ENCODE measurements around the gene AANAT.

AANAT gene

DNA sequence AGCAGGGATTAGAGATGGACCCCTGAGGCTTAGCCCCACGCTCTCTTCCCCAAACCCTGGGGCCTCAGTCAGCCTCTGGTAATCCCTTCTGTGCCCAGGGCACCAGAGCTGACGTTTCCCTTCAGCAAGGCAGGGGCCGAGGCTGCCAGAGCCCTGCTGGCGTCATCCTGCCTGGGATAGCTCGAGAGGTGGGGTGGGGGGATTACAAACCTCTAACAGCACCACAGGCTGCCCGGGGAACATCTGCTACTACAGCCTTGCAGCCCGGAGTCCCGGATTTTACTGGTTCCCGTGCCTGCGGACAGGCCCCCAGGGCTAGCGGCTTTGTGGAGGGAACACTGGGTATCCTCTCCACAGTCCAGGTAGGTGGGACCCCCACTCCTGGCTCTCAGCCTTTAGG is at the start of gene AANAT:
TSS of gene AANAT (plus strand) at position 238 of the 400 bp plus-strand sequence. CDS start 1,144 bp downstream, outside the sequence.
- H3K27me3 ChIP-seq = no peaks in the 10 kb centered on the region
- peaks cover 16 to 42% (median 31%) of the 10 kb centered on the region in 11 experiments for H3K36me3 ChIP-seq
- H3K4me1 ChIP-seq = peaks cover 20 to 51% (median 39%) of the 10 kb centered on the region in 10 experiments
- H3K4me2 ChIP-seq = peak within 1 kb of the TSS; percentile 26 to 65 (median 46); a peak in 20 of 22 replicates
- H3K9me3 ChIP-seq (replicated peaks in 1 of 11) = no peaks in the 10 kb centered on the region
- no peak for TF ChIP-seq Cebpa-rat (IDR thresholded peaks at IDR 0.05)
- H3K9ac ChIP-seq = peak within 1 kb of the TSS in 5 of 11 experiments; percentile 5 to 41 (median 15); a peak in 4 of 22 replicates
- no peak within 1 kb of the TSS for H3K27ac ChIP-seq
- H4K20me1 ChIP-seq = peaks cover 0 to 34% (median 0%) of the 10 kb centered on the region in 11 experiments; a peak in 4 of 22 replicates
- H3K4me3 ChIP-seq = no peak within 1 kb of the TSS

DNA sequence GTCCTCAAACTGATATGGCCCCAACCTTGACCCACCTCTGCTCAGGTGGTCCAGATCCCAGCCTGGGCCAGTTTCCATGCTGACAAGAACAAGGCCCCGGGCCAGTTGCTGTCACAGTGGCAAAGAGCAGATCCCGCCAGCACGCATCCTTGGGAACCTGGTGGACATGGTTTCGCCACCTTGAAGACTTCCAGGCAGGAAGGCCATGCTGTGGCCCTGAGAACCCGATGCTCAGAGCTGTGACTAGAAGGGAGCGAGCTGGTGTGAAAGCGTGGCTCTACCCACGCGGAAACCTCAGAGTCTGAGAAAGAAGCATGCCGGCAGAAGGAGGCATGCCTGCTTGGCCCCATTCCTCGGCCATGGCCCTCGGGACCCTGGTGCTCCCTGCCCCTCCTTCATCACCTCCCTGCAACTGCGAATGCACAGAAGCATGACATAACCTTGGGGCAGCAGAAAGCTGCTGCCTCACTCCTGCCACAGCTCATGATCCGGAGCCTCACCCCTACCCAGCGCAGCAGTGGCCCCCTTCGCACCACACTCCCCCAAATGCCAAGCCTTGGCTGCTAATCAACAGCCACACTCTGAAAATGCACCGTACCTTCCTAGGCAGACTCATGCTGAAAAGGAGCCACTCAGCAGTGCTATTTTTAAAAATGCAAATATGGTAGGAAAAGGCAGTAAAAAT is 47.7 kb upstream of the AANAT start:
- H3K9ac ChIP-seq = peak overlapping the region in 3 of 11 experiments; percentile 3 to 55 (median 33); a peak in 3 of 22 replicates

DNA sequence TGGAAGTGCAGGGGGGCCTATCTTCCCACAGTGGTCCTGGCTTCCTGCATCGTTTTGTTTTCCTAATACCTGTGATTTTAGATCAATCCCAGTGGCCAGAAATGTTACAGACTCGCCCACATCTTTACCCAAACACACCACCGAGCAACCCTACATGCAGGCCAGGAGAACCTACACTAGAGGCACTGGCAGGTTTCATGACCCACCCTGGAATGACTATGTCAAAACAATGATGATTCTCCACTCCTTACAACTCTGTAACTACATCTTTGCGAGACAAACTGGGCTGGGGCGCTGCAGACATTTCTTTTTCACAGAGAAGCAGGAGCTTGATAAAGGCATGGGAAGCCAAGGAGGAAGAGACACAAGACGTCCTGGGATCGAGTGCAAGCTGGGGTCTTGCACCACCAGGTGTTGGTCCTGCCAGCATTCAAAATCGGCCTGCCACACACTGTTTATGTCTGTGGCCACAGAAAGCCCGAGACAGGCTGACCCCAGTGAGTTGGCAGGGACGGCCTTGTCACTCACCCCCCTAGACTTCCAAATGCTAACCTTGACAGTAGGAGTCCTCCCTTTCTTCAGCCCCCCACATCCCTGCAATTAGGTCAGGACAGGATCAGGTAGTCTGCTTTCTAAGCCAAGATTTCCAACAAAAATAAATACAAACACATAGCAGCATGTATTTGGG is 46.9 kb upstream of the AANAT start:
- Histone ChIP-seq H3K9me3 (replicated peaks in 1 of 11) (peaks cover 0 to 32% (median 0%) of the 10 kb centered on the region in 11 experiments; a peak in 8 of 22 replicates), H3K4me3 (no peak overlapping the region), H3K27me3 (no peaks in the 10 kb centered on the region), H3K4me1 (peaks cover 36 to 68% (median 56%) of the 10 kb centered on the region in 10 experiments), H4K20me1 (peaks cover 44 to 97% (median 68%) of the 10 kb centered on the region in 11 experiments; a peak in 21 of 22 replicates), H3K27ac (peak overlapping the region in 2 of 11 experiments; percentile 20 to 22; a peak in 1 of 22 replicates), H3K4me2 (peak overlapping the region; percentile 40 to 88 (median 64)), H3K36me3 (peaks cover 11 to 44% (median 34%) of the 10 kb centered on the region in 11 experiments; a peak in 19 of 22 replicates), H3K9ac (peak overlapping the region in 3 of 11 experiments; percentile 3 to 55 (median 33); a peak in 2 of 22 replicates)
- no peak for TF ChIP-seq Cebpa-rat (IDR thresholded peaks at IDR 0.05)

More for the DNA sequence above, 47.7 kb upstream of the AANAT start:
- Histone ChIP-seq H3K9me3 (replicated peaks in 1 of 11) (peaks cover 0 to 32% (median 0%) of the 10 kb centered on the region in 11 experiments; a peak in 8 of 22 replicates), H3K4me2 (peak overlapping the region; percentile 40 to 88 (median 64)), H3K4me1 (peaks cover 36 to 75% (median 59%) of the 10 kb centered on the region in 10 experiments), H3K27me3 (no peaks in the 10 kb centered on the region), H3K36me3 (peaks cover 11 to 46% (median 40%) of the 10 kb centered on the region in 11 experiments; a peak in 19 of 22 replicates), H4K20me1 (peaks cover 49 to 100% (median 76%) of the 10 kb centered on the region in 11 experiments; a peak in 21 of 22 replicates), H3K27ac (peak overlapping the region in 4 of 11 experiments; percentile 1 to 22 (median 12); a peak in 2 of 22 replicates), H3K4me3 (no peak overlapping the region)
- TF ChIP-seq Cebpa-rat (IDR thresholded peaks at IDR 0.05) = no peak

DNA sequence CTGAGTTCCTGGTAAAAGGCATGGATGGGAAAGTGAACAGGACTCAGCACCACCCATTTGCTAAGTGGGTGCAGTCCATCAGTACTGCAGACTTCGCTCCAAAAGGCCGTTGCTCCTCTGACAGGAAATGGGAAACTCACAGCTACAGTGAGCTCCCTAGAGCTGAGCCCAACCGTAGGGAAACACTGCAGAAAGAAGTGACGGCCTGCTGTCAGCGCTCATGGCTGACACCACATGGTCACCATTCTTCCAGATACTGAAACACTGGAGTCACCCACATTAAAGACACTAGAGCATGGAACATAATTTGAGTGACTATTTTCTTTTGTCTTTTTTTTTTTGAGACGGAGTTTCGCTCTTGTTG is 46.4 kb upstream of the AANAT start:
- Histone ChIP-seq H3K4me3 (no peak overlapping the region), H3K36me3 (peaks cover 11 to 44% (median 36%) of the 10 kb centered on the region in 11 experiments; a peak in 19 of 22 replicates), H3K27me3 (no peaks in the 10 kb centered on the region), H3K9ac (no peak overlapping the region), H3K4me1 (peaks cover 36 to 68% (median 56%) of the 10 kb centered on the region in 10 experiments), H3K4me2 (peak overlapping the region; percentile 40 to 88 (median 64); a peak in 18 of 22 replicates), H3K27ac (no peak overlapping the region), H4K20me1 (peaks cover 45 to 96% (median 67%) of the 10 kb centered on the region in 11 experiments; a peak in 21 of 22 replicates), H3K9me3 (replicated peaks in 1 of 11) (peaks cover 0 to 32% (median 4%) of the 10 kb centered on the region in 11 experiments; a peak in 8 of 22 replicates)
- no peak for TF ChIP-seq Cebpa-rat (IDR thresholded peaks at IDR 0.05)

DNA sequence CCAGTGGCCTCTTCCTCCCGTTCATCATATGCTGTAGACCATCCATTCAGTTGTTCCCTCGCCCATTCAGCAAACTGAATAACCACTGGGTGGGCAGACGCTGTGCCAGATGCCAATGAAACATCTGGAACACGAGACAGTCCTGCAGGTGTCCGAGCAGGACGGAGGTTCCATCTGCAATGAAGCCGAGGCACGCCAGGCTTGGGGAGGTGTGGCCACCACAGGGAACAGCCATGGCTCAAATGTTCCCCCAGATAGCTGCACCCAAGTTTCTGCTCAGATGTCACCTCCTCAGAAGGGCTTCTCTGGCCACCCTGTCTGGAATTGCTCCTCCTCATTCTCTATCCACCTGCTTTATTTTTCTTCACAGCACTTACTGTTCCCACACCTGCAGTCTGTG is 45.0 kb upstream of the AANAT start:
- Histone ChIP-seq H3K9ac (no peak overlapping the region), H3K27ac (no peak overlapping the region), H3K27me3 (no peaks in the 10 kb centered on the region), H4K20me1 (peaks cover 38 to 94% (median 54%) of the 10 kb centered on the region in 11 experiments; a peak in 20 of 22 replicates), H3K4me3 (no peak overlapping the region), H3K36me3 (peaks cover 6 to 33% (median 24%) of the 10 kb centered on the region in 11 experiments; a peak in 19 of 22 replicates), H3K4me2 (peak overlapping the region in 7 of 11 experiments; percentile 24 to 69 (median 60); a peak in 10 of 22 replicates), H3K4me1 (peaks cover 47 to 70% (median 60%) of the 10 kb centered on the region in 10 experiments), H3K9me3 (replicated peaks in 1 of 11) (peaks cover 0 to 32% (median 4%) of the 10 kb centered on the region in 11 experiments; a peak in 8 of 22 replicates)
- no peak for TF ChIP-seq Cebpa-rat (IDR thresholded peaks at IDR 0.05)

- H3K36me3 ChIP-seq = peaks cover 1 to 28% (median 19%) of the 10 kb centered on the region in 11 experiments; a peak in 17 of 22 replicates
- H3K27me3 ChIP-seq = no peaks in the 10 kb centered on the region
- peaks cover 0 to 32% (median 4%) of the 10 kb centered on the region in 11 experiments; a peak in 8 of 22 replicates for H3K9me3 ChIP-seq (replicated peaks in 1 of 11)
- H3K4me2 ChIP-seq = peak overlapping the region in 9 of 11 experiments; percentile 24 to 69 (median 57); a peak in 15 of 22 replicates
- no peak overlapping the region for H3K9ac ChIP-seq
- H3K27ac ChIP-seq = no peak overlapping the region
- H3K4me1 ChIP-seq = peaks cover 49 to 70% (median 60%) of the 10 kb centered on the region in 10 experiments
- no peak overlapping the region for H3K4me3 ChIP-seq
- peaks cover 34 to 94% (median 54%) of the 10 kb centered on the region in 11 experiments; a peak in 20 of 22 replicates for H4K20me1 ChIP-seq
- TF ChIP-seq Cebpa-rat (IDR thresholded peaks at IDR 0.05) = no peak
These were observed 44.5 kb upstream of the AANAT start for GRCh38 chr17:76422860-76423259.

GRCh38 chr17:76426853-76427252 is 40.5 kb upstream of the AANAT start:
- peaks cover 7 to 26% (median 19%) of the 10 kb centered on the region in 11 experiments; a peak in 18 of 22 replicates for H3K36me3 ChIP-seq
- H3K4me1 ChIP-seq = peaks cover 36 to 56% (median 47%) of the 10 kb centered on the region in 10 experiments
- TF ChIP-seq Cebpa-rat (IDR thresholded peaks at IDR 0.05) = no peak
- H3K27me3 ChIP-seq = no peaks in the 10 kb centered on the region
- peak overlapping the region; percentile 43 to 85 (median 68); a peak in 15 of 22 replicates for H3K4me2 ChIP-seq
- no peak overlapping the region for H3K9ac ChIP-seq
- no peak overlapping the region for H3K4me3 ChIP-seq
- peak overlapping the region in 4 of 11 experiments; percentile 9 to 52 (median 26); a peak in 4 of 22 replicates for H3K27ac ChIP-seq
- peaks cover 0 to 10% (median under 1%) of the 10 kb centered on the region in 11 experiments; a peak in 6 of 22 replicates for H3K9me3 ChIP-seq (replicated peaks in 1 of 11)
- peaks cover 21 to 90% (median 35%) of the 10 kb centered on the region in 11 experiments; a peak in 18 of 22 replicates for H4K20me1 ChIP-seq
